ENCODE results near the gene NDUFS8.

NDUFS8 gene

GRCh38 chr11:68067991-68068390, 37.5 kb downstream of the NDUFS8 start:
- in situ Hi-C loops (cut with MboI; ENCODE audit: low sequenced_read_pairs), result no loop called here
- Histone ChIP-seq H3K9me3 (no peaks in the 10 kb centered on the region), H3K36me3 (replicated peaks) (peaks cover 60% of the 10 kb centered on the region), H3K27me3 (ENCODE audit: low read depth) (no peaks in the 10 kb centered on the region), H3K4me1 (no peaks in the 10 kb centered on the region), H3K4me3 (no peak overlapping the region)
- no peak for DNase-seq (ENCODE audit: low spot score in 2 of 2)

DNA sequence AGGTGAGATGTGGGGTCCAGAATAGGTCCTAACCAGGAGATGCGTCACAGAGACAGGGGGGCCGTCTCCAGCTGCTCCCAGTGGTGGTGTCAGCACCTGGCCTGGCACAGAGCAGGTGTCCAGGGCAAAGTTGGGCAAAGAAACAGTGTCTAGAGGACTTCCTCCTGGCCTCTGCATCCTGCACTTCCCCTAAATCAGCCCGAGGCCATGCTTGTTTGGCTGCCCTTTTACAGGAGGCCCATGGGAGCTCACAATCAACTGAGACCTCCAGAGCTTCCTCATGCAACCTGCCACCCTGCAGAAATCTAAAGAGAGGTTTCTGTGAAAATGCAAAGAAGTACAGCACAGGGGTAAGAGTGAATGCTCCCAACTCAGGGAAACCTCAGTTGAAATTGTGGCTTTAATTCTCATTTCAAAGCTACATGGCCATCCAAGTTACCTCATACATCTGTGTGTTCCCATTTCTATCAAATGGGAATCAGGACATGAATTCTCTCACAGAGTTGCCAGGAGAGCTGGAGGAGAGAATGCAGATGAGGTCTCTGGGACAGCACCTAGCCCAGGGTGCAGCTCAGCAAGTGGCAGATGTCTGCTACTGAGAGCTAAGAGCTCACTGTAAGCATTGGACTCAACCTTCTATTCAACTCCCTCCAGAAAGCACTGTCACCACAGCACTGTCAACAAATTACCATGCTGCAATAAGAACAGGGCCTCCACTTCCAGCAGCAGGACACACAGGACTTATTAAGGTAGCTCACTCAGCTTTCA, 41.0 kb downstream of the NDUFS8 start:
- no peak overlapping the region for H3K4me3 ChIP-seq
- no peaks in the 10 kb centered on the region for H3K27me3 ChIP-seq (ENCODE audit: low read depth)
- peaks cover 29% of the 10 kb centered on the region for H3K36me3 ChIP-seq (replicated peaks)
- DNase-seq (ENCODE audit: low spot score in 2 of 2), result no peak
- in situ Hi-C loops (cut with MboI; ENCODE audit: low sequenced_read_pairs), result no loop called here
- H3K9me3 ChIP-seq, result no peaks in the 10 kb centered on the region
- H3K4me1 ChIP-seq, result no peaks in the 10 kb centered on the region

- H3K4me1 ChIP-seq, result no peaks in the 10 kb centered on the region
- H3K4me3 ChIP-seq, result no peak overlapping the region
- H3K36me3 ChIP-seq (replicated peaks), result peaks cover 12% of the 10 kb centered on the region
- no peaks in the 10 kb centered on the region for H3K27me3 ChIP-seq (ENCODE audit: low read depth)
- in situ Hi-C loops (cut with MboI; ENCODE audit: low sequenced_read_pairs), result no loop called here
- no peaks in the 10 kb centered on the region for H3K9me3 ChIP-seq
- no peak for DNase-seq (ENCODE audit: low spot score in 2 of 2)
Measured at GRCh38 chr11:68074584-68075352, 44.3 kb downstream of the NDUFS8 start.

DNA sequence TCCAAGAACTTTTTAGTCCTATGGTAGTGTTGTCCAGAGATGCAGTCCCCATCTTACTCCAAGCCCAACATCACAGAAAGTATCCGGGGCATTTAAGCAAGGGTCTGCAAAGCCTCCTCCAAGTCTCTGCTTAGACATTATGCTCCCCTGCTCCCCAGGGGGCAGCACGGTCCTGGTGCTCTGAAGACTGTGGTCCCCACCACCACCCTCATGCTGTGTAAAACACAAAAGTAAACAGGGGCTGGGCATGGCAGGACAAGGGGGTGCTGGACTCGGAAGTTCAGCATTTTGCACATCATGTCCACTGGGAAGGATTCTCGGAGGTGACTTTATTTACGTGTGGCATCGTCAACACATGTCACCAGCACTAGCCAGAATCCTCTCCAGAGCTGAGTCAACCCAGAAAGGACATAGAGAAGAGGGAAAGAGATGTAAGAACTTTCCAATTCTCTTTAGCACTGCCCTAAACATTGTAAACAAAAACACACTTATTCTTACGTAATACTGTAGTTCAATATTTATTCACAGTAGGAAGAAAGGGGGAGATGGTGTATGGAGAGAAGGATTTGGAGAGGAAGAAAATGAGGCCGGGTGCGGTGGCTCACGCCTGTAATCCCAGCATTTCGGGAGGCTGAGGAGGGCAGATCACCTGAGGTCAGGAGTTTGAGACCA, 46.0 kb downstream of the NDUFS8 start:
- Histone ChIP-seq H3K27me3 (ENCODE audit: low read depth) (no peaks in the 10 kb centered on the region), H3K9me3 (no peaks in the 10 kb centered on the region), H3K36me3 (replicated peaks) (no peaks in the 10 kb centered on the region; the same call in 1 of the 2 replicates), H3K4me3 (no peak overlapping the region), H3K4me1 (no peaks in the 10 kb centered on the region)
- DNase-seq (ENCODE audit: low spot score in 2 of 2), result no peak
- in situ Hi-C loops (cut with MboI; ENCODE audit: low sequenced_read_pairs), result no loop called here

GRCh38 chr11:68077617-68078582, 47.4 kb downstream of the NDUFS8 start:
- Histone ChIP-seq H3K36me3 (replicated peaks) (no peaks in the 10 kb centered on the region; the same call in 1 of the 2 replicates), H3K4me3 (no peak overlapping the region), H3K4me1 (peaks cover 5% of the 10 kb centered on the region; the same call in 1 of the 2 replicates), H3K9me3 (no peaks in the 10 kb centered on the region), H3K27me3 (ENCODE audit: low read depth) (no peaks in the 10 kb centered on the region)
- no peak for DNase-seq (ENCODE audit: low spot score in 2 of 2)
- in situ Hi-C loops (cut with MboI; ENCODE audit: low sequenced_read_pairs), result no loop called here

GRCh38 chr11:68080860-68081259, 50.4 kb downstream of the NDUFS8 start:
- Histone ChIP-seq H3K4me1 (peaks cover 5% of the 10 kb centered on the region; the same call in 1 of the 2 replicates), H3K36me3 (replicated peaks) (no peaks in the 10 kb centered on the region; the same call in 1 of the 2 replicates), H3K4me3 (no peak overlapping the region), H3K9me3 (no peaks in the 10 kb centered on the region), H3K27me3 (ENCODE audit: low read depth) (no peaks in the 10 kb centered on the region)
- no peak for DNase-seq (ENCODE audit: low spot score in 2 of 2)
- in situ Hi-C loops (cut with MboI; ENCODE audit: low sequenced_read_pairs), result no loop called here

DNA sequence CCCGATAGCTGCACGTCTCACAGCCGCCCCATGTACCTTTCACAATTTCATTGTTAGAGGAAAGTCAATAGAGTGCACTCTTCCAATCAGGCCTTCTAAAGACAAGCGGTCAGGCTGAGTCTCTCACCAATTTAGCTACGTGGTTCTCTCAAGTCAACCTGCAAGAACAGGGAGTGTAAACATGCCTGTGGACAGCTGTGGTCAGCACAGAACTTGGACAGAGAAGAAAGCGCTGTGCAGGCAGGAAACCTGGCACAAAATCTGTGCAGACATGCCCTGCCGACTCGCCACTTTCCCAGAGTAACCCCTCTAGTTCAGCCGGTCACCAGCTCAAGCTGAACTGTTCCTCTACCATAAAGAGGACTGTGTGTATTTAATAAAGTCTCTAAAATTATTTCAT, 51.2 kb downstream of the NDUFS8 start:
- no peaks in the 10 kb centered on the region for H3K9me3 ChIP-seq
- no peak for DNase-seq (ENCODE audit: low spot score in 2 of 2)
- no peak overlapping the region for H3K4me3 ChIP-seq
- H3K4me1 ChIP-seq, result peaks cover 5% of the 10 kb centered on the region; the same call in 1 of the 2 replicates
- no peaks in the 10 kb centered on the region for H3K27me3 ChIP-seq (ENCODE audit: low read depth)
- in situ Hi-C loops (cut with MboI; ENCODE audit: low sequenced_read_pairs), result no loop called here
- no peaks in the 10 kb centered on the region; the same call in 1 of the 2 replicates for H3K36me3 ChIP-seq (replicated peaks)

DNA sequence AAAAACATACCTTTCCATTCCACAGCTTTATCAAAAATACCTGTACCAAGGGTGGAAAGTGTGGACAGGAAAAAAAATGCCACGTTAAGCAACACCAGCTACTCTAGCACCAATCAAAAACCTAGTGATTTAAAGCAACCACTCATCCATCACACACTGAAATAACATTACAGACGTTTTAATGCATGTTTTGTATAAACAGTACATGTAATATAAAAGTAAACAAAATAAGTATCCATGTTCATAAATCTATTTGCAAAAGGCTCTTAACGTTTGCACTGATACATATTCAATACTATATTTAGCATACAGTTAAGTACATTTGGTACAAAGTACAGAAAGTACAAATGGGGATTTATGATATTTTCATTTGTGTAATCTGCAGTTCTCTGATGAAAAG, 52.0 kb downstream of the NDUFS8 start:
- no peaks in the 10 kb centered on the region; the same call in 1 of the 2 replicates for H3K36me3 ChIP-seq (replicated peaks)
- no peaks in the 10 kb centered on the region for H3K9me3 ChIP-seq
- in situ Hi-C loops (cut with MboI; ENCODE audit: low sequenced_read_pairs), result no loop called here
- H3K27me3 ChIP-seq (ENCODE audit: low read depth), result no peaks in the 10 kb centered on the region
- DNase-seq (ENCODE audit: low spot score in 2 of 2), result no peak
- H3K4me3 ChIP-seq, result no peak overlapping the region
- H3K4me1 ChIP-seq, result peaks cover 5% of the 10 kb centered on the region; the same call in 1 of the 2 replicates

DNA sequence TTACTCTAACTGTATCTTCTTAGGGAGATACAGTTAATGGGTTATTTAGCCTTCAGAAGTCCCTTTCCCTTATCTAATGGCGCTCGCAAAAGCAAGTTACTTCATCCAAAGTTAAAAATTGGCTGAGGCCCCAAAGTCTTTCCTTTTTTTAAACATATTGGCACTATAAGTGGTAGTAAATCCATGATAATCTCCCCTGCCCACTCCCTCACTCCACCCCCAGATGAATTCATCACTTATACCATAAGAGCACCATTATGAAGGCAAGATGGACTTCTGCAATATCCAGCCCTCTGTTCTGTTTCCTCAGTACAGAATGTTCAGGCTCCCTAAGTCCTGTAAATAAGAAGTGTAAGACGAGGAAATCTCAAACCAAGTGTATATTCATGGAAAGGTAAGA, 53.0 kb downstream of the NDUFS8 start:
- in situ Hi-C loops (cut with MboI; ENCODE audit: low sequenced_read_pairs), result no loop called here
- Histone ChIP-seq H3K27me3 (ENCODE audit: low read depth) (no peaks in the 10 kb centered on the region), H3K4me1 (peaks cover 5% of the 10 kb centered on the region; the same call in 1 of the 2 replicates), H3K36me3 (replicated peaks) (no peaks in the 10 kb centered on the region; the same call in 1 of the 2 replicates), H3K4me3 (no peak overlapping the region), H3K9me3 (no peaks in the 10 kb centered on the region)
- DNase-seq (ENCODE audit: low spot score in 2 of 2), result no peak

All from HAP-1 (cell line).